GM18502 (cell line): ENCODE results near the gene SUCLG1.
"Not testable (repeated sequence)": the region's sequence is repeated elsewhere in the genome, so short reads cannot be mapped to it uniquely, and the experiment has no call there.

Source experiments
- ATAC-seq: cut with Tn5 transposase; IDR thresholded peaks from one replicate; pipeline ENCODE4 v1.9.1; 2021; ENCODE audit warnings: mild to moderate bottlenecking; ENCODE audit not compliant: unreplicated experiment, poor library complexity

Gene SUCLG1

DNA sequence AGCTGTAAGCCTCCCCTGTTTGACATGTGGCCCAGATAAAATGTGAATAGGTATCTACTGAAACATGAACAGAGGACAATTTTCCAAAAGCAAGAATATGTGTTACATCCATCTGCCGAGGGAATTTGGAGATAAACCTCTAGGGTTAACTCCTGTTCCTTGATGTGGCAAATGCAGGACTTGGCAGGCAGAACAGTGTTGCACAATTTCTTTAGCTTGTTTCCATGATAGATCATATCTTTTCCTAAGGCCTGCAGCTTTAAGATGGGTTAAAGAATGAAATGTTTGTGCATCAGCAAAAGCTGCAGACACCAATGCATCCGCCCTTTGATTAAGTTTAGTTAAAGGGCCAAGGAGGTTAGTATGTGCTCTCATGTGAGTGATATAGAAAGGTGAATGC lies 13.3 kb upstream of the SUCLG1 start:
- ATAC-seq, result not testable (repeated sequence)

DNA sequence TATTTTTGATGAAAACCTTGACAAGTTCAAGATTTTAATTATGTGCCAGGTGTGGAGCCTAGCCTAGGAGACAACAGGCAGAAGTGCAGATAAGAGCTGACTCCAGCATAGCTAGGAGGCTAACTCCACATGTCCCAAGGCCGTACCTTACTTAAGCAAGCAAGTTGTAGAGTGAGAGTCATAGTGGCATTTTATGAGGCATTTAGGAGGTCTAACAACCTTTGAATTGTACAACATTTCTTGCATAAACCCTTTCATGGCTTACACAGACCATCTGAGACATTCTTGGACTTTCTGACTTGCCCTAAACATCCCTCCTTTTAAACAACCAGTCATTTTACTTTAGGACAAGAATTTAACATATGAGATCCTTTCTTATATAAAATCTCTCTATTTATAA lies 8.3 kb upstream of the SUCLG1 start:
- no peak for ATAC-seq

DNA sequence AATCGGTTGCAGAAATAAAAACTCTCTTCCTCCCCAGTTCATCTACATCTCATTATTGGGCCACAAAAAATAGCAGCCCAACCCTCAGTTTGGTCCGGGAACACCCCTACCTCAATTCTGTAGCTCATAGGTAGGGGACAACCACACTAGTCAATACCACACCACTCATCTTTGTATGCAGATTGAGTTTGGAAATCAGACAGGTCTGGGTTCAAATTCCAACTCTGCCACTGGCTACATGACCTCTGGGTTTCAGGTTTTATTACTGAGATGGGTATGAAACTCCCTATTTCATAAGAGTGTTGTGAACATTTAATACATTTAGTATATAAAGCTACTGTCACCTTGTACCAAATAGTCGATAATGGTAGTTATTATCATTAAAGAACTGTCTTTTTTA lies 2.2 kb upstream of the SUCLG1 start:
- ATAC-seq, result no peak

DNA sequence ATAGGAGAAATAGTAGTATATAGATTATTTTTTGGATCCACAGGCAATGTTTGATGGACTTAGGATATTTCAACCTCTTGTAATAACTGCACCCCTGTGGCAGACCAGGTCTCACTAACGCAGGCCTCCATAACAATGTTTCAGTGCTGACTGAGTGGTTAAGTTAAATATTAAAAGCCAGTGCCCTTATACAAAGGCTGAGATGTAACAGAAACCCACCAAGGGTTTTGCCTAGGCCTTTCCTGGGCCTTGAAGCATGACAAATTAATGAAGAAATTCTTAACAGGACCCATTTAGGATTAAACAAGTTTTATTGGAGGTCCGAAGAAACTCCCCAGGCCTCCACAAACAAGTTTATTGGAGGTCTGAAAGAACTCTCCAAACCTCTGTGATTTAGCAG lies 1.6 kb upstream of the SUCLG1 start:
- ATAC-seq, result no peak

DNA sequence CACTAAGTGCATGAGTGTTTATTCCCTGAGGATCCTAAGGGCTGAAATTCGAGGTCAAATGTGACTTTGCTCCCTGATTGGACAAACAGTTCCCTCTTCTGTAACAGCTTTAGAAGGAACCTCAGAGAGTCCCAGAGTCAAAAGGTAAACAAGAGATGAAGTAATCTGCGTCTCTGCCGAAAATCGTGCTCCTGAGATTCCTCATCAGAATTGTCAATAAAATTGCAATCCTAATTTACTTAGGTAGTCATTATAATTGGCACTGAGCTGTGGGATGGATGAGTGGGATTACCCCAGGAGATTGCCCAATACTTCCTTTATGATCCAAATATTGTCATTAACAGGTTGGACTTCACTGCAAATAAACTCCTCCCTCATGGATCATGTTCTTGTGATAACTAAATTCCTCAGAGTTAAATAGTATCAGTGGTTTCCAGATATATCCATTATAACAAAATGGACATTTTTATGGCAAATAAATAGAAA lies 907 bp upstream of the SUCLG1 start:
- no peak for ATAC-seq

DNA sequence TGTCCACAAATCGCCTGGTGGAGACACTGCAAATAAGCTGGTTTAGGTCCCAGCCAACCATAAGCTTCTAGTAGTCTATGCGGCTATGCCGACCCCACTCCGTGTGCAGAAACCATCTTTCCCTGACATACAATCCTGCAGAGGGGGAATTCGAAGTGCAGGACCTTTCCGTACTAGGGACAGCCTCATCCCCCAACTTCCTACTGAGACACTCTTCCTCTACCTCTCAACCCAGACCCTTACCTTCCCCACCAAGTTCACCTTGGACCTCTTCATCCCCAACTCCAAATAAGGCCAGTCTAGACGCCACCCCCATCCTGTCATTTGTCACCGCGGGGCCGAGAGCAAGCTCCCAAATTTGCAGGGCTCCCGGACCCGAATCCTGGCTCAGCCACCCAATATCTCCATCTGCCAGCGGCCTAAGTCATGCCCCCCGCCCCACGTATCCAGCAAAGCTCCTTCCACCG lies 496 bp downstream of the SUCLG1 start:
- ATAC-seq, result peak; percentile 39

DNA sequence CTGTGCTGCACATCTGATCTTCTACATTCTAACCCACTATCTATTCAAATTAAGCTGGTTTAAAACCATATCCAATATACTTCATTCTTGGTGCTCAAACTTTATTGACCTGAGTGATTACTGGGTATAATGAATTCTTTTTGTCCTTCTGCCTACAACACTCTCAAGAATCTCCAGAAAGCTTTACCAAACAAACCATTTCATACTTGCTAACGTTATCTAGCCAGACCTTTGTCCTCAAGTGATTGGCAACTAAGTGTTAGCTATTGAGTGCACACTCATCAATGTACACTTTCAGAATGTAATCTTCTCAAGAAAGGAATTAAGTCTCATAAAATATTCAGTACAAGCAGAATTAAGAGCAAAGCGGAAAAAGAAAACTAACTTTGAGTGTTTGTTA lies 1.4 kb downstream of the SUCLG1 start:
- no peak for ATAC-seq

DNA sequence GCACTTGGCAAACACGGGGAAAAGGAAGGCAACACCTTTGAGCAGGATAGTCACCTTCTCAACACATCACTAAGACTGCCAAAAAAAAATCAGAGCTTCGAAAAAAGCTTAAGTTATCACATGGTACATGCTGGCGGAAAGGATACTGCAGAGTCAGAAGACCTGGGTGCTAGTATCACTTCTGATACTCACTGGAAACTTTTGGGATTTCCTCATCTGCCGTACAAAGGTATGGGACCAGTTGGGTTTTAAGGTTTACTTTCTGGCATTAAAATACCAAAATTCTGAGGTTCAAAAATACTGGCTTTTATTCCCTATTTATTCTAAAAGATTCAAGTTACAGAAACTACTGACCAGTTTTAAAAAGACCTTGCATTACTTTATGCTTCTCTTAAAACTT lies 2.9 kb downstream of the SUCLG1 start:
- ATAC-seq, result no peak

DNA sequence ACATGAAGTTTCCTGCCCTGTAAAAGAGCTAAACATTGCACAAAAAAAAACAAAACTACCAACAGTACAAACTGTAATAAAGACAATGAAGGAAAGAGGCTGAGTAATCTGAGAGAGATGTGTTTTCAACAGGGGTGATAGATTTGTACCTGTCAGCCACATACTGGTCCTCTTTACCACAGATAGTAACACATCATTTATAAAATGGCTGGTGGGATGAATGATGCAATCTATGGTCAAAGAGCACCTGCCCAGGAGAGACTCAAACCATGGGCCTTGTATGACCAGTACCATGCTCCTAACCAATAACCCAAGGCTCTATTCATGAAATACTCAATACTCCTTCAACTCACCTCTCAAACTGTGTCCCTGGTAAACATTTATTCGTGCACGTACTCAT lies 4.5 kb downstream of the SUCLG1 start:
- no peak for ATAC-seq

DNA sequence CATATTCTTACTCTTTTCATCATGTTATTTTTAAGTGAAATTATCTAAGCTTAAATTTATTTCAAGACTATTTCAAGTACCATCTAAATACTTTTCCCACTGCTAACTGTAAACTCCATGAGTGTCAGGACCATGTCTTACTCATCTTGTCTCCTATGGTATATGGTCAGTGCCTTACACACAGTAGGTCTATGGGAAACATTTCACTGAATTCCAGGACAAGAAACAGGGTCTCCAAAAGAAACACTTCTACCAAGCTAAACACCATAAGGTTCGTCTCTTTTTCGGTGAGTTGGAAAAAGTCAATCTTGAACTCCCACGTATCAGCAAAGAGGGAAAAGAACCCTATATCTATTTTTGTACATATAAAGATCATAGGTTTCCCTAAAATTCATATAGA lies 6.5 kb downstream of the SUCLG1 start:
- no peak for ATAC-seq

DNA sequence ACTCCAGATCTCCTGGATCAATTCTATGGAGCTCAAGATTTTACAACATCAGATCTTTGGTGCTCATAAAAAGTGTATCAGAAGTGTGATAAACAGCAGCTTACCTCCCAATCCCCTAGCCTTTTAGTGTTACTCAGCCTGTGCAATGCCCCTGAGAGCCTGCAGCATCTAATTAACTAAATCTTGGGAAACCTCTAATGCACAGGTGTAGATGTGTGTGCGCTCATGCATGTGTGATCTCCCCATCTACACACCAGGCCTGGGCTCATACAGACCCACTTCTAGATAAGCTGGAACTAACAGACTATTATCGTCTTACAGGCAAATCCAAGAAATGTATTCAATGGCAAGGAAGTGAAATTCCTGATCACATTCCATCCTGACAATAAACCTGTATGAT lies 7.5 kb downstream of the SUCLG1 start:
- no peak for ATAC-seq

DNA sequence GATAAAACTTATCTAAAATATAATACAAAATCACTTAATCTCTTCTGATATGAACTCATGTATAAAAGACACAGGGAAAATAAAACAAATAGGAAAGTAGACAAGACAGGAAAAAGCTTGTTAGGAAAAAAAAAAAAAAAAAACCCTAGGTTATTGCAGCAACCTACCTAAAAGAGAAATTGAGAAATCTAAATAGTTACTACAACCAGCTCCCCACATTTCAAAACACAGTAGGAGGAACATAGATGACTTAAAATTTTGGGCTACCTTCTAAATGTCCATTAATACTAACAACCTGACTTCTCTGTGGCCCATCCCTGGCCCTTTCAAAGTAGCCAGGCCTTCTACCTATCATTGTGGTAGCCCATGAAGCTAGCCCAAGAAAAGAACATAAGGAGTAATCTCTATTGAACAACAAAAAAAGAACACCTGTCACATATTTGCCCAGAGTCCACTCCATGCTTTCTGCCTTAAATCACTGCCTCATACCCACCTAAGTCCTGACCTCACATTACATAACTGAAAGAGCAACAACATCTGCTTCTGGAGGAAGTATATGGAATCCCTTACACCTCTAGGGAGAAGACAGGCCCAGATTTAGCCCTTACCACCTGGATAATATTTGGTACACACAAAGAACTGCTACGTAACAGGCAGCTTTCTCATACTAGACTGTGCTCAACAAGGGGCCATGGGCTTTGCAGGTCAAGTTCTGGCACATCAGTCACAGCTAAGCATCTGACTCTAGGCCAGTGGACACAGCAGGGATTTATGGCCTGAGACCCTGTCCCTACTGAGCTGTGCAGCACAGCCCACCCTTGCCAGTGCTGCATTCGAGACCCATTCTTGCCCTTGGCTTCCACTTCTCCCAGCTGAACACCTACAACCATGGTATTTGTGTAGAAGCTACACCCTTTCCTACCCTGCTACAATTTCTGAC lies 8.5 kb downstream of the SUCLG1 start:
- no peak for ATAC-seq

DNA sequence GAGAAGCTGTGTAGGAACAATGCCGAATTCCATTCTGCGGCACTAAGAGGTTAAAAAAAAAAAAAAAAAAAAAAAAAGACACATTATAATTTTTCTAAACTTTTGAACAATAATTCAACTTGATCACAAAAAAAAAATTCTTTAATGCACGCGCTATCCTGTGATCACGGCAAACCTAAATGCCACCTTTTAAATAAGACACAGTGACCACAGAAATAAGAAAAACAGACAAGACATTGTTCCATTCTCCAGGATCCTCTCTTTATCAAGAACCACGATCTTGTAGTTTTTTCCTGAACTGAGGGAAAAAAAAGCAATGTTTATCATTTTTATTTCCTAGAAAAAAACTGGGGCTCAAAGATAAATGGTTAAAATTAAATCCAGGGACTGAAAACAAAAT lies 9.4 kb downstream of the SUCLG1 start:
- ATAC-seq, result no peak

DNA sequence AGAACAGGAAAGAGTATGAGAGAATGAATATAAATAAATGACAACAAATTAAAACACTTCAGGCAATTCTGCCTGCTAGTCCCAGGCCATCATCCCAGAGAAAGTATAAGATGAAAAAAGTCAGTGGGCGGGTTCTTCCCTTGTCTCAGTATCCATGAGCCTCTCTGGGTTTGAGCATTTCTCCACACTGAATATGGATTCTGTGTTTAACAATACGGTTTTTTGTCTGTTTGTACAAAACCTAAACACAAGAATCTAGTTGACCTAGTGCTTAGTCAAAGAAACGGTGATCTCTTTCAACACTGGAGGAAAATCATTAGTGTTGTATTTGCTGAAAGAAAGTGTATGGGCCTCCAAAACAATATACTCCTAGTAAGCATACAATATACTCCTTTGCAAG lies 10.0 kb downstream of the SUCLG1 start:
- no peak for ATAC-seq

DNA sequence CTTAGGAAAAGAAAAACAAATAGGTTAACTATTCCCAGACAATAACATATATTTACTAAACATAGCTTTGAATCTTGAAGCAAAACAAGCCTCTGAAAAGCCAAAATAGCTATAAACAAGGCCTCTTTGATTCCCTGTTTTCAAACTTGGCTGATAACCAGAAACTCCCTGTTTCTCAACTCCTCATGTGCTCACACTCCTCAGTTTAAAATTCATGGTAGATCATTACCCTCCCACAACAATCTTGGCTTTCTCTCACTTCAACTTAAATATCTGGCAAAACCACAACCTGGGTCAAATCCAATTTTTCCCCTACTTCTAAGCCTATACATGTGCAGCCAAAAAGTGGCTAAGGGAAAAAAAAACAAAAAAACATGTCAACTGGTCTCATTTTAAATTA lies 15.6 kb downstream of the SUCLG1 start:
- ATAC-seq, result no peak

DNA sequence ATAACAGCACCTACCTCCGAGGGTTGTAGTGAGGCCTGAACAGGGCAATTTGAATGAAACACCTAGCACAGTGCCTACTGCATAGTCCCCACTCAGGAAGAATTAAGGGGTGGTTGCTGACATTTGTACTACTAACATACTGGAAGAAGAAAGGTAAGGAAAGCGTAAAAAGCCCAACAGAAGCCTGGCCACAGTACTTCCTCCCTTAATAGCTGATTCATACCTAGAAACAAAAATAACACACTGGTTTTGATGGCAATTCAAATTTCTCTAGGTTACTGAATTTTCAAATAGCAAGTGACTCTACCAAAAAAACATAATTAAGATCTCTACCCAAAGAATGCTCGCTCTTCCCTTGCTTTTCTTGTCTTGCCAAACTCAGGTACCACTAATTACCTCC lies 16.2 kb downstream of the SUCLG1 start:
- peak; percentile 70 for ATAC-seq

DNA sequence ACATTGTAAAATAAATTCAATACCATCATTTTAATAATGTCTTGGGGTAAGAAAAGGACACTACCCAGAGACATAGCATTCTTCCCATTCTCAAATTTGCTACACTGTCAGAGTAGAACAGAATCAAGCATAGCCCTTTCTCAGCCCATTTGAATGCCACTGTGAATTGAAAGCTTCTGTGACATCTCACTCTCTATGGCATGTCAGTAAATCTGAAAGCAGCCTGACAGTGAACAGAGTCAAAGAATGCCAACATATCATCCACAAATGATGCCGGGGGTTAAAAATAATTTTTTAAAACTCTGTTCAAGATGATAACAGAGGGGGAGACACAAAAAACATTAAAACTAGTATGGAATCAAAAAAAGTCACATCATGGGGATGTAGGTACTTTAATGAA lies 17.6 kb downstream of the SUCLG1 start:
- ATAC-seq, result no peak

DNA sequence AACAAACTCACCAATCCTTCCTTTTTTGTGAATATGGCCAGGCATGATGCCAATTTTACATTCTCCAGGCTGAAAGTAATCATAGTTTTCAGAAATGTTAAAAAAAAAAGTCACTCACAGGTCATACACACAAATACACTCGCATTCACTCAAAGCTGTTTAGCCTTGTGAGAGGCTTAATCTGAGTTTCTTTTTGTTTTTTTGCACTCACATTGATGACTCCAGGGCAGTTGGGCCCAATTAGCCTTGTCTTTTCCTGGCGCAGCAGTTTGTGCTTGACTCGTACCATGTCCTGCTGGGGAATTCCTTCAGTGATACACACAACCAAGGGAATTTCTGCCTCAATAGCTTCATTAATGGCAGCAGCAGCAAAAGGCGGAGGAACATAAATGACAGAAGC lies 18.0 kb downstream of the SUCLG1 start:
- ATAC-seq, result no peak

DNA sequence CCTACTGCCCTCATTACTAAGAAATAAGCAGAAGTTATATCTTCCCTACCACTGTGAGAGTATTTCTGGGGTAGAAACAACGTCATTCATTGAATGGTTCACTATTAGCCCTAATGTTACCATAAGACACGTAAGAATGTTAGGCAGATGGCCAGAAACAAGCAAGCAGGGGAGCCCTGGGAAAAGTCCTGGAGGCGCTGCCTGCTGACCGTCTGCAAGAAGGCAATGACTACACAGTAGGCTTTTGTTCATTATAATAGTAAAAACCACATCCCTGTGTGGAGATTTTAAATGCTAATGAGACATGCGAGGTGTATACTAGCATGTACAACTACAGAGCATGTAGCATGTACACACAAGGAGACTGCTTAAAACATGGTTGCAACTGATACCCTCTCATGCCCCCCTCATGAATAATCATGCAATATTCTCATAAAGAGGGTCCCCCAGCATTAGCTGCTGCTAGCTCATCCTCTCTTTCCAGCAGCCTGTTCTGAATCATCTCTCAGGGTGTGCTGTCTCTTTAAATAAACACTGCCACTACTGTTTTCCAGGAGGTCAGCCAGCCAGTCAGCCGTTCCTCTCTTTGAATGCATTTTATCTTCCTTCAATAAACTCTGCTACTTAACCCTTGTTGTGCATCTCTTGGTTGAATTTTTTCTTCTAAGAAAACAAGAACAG lies 23.6 kb downstream of the SUCLG1 start:
- ATAC-seq, result no peak

DNA sequence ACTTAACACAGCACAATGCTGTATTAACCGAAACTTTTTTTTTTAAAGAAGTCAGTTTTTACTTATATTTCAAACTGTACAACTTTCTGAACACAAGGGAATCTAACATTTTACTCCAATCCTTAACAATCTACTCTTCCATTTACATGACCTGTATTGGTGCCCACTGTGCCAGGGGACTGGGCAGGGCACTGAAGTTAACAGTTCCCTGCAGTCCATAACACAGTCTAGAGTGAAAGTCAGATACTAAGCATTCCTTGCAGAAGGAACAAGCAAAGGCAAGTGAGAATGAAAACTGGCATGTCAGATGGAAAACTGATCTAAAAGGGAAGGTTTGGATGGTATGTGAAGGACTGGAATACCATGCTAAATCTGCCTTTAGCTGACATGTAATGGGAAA lies 29.8 kb downstream of the SUCLG1 start:
- no peak for ATAC-seq
